Measurements from ENCODE around the gene GTF2H3.

DNA sequence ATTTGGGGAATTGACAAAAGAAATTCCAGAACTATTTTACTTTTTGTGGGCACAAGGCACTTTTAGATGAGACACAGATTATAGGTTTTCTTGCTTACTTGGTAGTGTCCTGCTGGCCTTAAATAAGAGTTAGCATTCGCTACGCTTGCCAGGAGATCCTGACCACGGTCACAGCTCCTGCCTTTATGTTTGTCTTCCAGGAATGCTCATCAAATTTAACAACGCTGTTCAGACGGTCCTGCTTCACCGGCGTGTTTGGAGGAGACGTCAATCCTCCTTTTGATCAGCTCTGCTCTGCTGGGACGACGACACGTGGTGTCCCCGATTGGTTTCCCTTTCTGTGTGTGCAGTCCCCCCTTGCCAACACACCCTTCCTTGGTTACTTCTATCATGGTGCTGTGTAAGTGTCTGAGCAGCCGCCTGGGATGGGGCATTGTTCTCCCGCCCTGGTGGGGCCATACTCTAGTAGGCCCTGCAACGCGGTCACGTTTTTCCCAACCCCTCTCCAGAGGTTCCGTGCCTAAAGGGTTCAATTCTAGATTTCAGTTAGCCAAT is 53.1 kb downstream of the GTF2H3 start:
- no peak for TF ChIP-seq OSR1 (CRISPR knock-in tag; IDR thresholded peaks at IDR 0.05)
- TF ChIP-seq SNAI2 (CRISPR knock-in tag; IDR thresholded peaks at IDR 0.05), result no peak
- no peak for TF ChIP-seq RARB (CRISPR knock-in tag; IDR thresholded peaks at IDR 0.05)
- no peak for TF ChIP-seq ZFP3 (CRISPR knock-in tag; IDR thresholded peaks at IDR 0.05)
- TF ChIP-seq ZFP30 (CRISPR knock-in tag; IDR thresholded peaks at IDR 0.05), result no peak
- TF ChIP-seq ZC3H10 (CRISPR knock-in tag; IDR thresholded peaks at IDR 0.05), result no peak

Measured in SK-N-SH treated with all-trans-retinoic acid at 6 μM for 48 hours (cell line).